GM19438 (cell line): ENCODE data around the gene SAMD1.

ENCODE experiments used
- ATAC-seq: cut with Tn5 transposase; IDR thresholded peaks from one replicate; pipeline ENCODE4 v1.9.1; 2021; ENCODE audit warnings: low read depth; ENCODE audit not compliant: unreplicated experiment

The SAMD1 gene

GRCh38 chr19:14042659-14043608, 47.6 kb downstream of the SAMD1 start:
- ATAC-seq: peak; percentile 58

GRCh38 chr19:14039181-14039580, 51.4 kb downstream of the SAMD1 start:
- no peak for ATAC-seq
